Transverse colon (tissue), 4 donors: ENCODE measurements around the gene PCNX1. TPM values are rescaled to one million over a fixed set of nuclear protein-coding genes. Genes with fewer than 3 reads are reported as not detected.

Experiments used
- DNase-seq: peaks from one replicate; pipeline ENCODE4 v3.0.0-alpha.2; 2019
- H3K27ac ChIP-seq, 4 donors: fragments of 200-600 bp; sonication (generic); 2 replicates each; pipeline ENCODE4 v1.5.1; 2016 to 2018; ENCODE audit warnings: inconsistent platforms in 4 of 4
- H3K27me3 ChIP-seq: fragments of 200-600 bp; sonication (generic); 2 replicates; pipeline ENCODE4 v1.5.1; 2017; ENCODE audit warnings: inconsistent platforms
- H3K36me3 ChIP-seq, 4 donors: fragments of 200-600 bp; sonication (generic); 2 replicates each; pipeline ENCODE4 v1.5.1; 2017 to 2019; ENCODE audit warnings: inconsistent platforms in 4 of 4
- H3K4me1 ChIP-seq, 4 donors: fragments of 200-600 bp; sonication (generic); 2 replicates each; pipeline ENCODE4 v1.5.1; 2017 to 2020; ENCODE audit warnings: inconsistent platforms in 4 of 4
- H3K4me3 ChIP-seq, 4 donors: fragments of 200-600 bp; sonication (generic); 1 replicate in 1 of 4; 2 replicates in 3 of 4; pipeline versions ENCODE4 v1.5.1 to v1.6.1; 2017 to 2019; ENCODE audit warnings: inconsistent platforms in 4 of 4
- H3K9me3 ChIP-seq, 2 donors: fragments of 200-600 bp; sonication (generic); 2 replicates each; pipeline ENCODE4 v1.5.1; 2017 to 2019; ENCODE audit warnings: inconsistent platforms in 2 of 2
- EP300 ChIP-seq: sonication (generic); formaldehyde crosslinking; IDR thresholded peaks from one replicate; pipeline ENCODE4 v1.6.1; 2017; ENCODE audit warnings: antibody characterized with exemption, low read depth
- POLR2A ChIP-seq: fragments of 450-650 bp; IDR thresholded peaks from one replicate; pipeline ENCODE4 v1.6.1; 2016; ENCODE audit warnings: antibody characterized with exemption, mild to moderate bottlenecking, moderate library complexity
- POLR2AphosphoS5 ChIP-seq, 3 donors: sonication (generic); formaldehyde crosslinking; IDR thresholded peaks; one replicate each; pipeline ENCODE4 v1.6.1; 2016; ENCODE audit warnings: antibody characterized with exemption in 3 of 3
- WGBS, 2 donors: methylation state at CpG; one replicate each; pipeline ENCODE4 v1.1.5; 2018; ENCODE audit warnings: low coverage in 1 of 2; 5-methylcytosine and 5-hydroxymethylcytosine counted together
- in situ Hi-C, 4 donors: fragments of 200-750 bp; cut with MboI; loops; one replicate each; pipeline versions ENCODE4 v1.15.0 to v1.15.1; 2017; ENCODE audit warnings: low sequenced_read_pairs in 3 of 4, low pct_ligation_motif_present in 1 of 4, low pct_unique_long_range_greater_than_20kb in 1 of 4
- intact Hi-C: fragments of 100-400 bp; cut with DNase I; formaldehyde crosslinking; loops from one replicate; pipeline ENCODE4 v1.15.1; 2023; ENCODE audit warnings: low total_unique reads
- total RNA-seq, 4 donors: library from RNA; depleted of rRNA; stranded (reverse); fragments of >200 nt; gene quantifications; one replicate each; pipeline ENCODE4 v1.1.0, GENCODE V29; 2016
- TF ChIP-seq, protein P1 (sequence below), 5 experiments: fragments of 200-600 bp in 3 of 5; fragments of 450-650 bp in 2 of 5; sonication (generic) in 3 of 5; IDR thresholded peaks; 1 replicate in 2 of 5; 2 replicates in 3 of 5; pipeline ENCODE4 v1.5.1; 2016 to 2017; ENCODE audit warnings: antibody characterized with exemption in 5 of 5, inconsistent platforms in 3 of 5, mild to moderate bottlenecking in 2 of 5, moderate library complexity in 1 of 5

The PCNX1 gene
- total RNA-seq, 4 donors from 2014 or later = 15.0 to 64.6 (median 46.0) TPM

DNA sequence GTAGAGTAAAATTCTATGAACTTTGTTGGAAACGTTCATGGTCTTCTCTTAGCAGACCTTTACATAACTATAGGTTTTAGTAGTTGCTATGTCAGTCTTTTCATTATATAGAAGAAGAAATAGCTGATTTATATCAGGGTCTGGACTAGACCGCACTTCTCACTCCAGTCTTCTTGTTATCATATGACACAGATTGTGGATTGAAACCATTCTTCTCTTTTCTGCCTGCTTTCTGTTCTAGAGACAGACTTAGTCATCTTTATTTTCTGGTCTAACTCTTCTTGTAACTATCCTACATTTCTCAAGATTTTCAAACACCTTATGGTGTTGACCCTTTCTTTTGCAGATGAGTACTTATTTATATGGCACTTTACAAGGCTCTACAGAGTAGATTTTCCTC is 55.7 kb downstream of the PCNX1 start:
- no peak for DNase-seq
- Histone ChIP-seq H3K27me3 (no peaks in the 10 kb centered on the region), H3K9me3 (no peaks in the 10 kb centered on the region), H3K4me3 (no peak overlapping the region), H3K27ac (no peak overlapping the region), H3K4me1 (no peaks in the 10 kb centered on the region), H3K36me3 (peaks cover 0 to 10% (median 0%) of the 10 kb centered on the region in 4 donors)
- intact Hi-C loops = no loop called here
- WGBS, 2 donors = 84 to 88% methylated on average over 2 of the region's 2 CpGs
- in situ Hi-C loops = loop anchor here in 2 of 4 donors (10.0 kb wide), 1 partner anchor 138 kb away; no protein-coding TSS in a partner anchor
- TF ChIP-seq, protein P1, sequence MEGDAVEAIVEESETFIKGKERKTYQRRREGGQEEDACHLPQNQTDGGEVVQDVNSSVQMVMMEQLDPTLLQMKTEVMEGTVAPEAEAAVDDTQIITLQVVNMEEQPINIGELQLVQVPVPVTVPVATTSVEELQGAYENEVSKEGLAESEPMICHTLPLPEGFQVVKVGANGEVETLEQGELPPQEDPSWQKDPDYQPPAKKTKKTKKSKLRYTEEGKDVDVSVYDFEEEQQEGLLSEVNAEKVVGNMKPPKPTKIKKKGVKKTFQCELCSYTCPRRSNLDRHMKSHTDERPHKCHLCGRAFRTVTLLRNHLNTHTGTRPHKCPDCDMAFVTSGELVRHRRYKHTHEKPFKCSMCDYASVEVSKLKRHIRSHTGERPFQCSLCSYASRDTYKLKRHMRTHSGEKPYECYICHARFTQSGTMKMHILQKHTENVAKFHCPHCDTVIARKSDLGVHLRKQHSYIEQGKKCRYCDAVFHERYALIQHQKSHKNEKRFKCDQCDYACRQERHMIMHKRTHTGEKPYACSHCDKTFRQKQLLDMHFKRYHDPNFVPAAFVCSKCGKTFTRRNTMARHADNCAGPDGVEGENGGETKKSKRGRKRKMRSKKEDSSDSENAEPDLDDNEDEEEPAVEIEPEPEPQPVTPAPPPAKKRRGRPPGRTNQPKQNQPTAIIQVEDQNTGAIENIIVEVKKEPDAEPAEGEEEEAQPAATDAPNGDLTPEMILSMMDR (IDR thresholded peaks at IDR 0.05) = no peak
- TF ChIP-seq EP300 (no peak), POLR2AphosphoS5 (IDR thresholded peaks at IDR 0.05) (no peak), POLR2A (no peak)

DNA sequence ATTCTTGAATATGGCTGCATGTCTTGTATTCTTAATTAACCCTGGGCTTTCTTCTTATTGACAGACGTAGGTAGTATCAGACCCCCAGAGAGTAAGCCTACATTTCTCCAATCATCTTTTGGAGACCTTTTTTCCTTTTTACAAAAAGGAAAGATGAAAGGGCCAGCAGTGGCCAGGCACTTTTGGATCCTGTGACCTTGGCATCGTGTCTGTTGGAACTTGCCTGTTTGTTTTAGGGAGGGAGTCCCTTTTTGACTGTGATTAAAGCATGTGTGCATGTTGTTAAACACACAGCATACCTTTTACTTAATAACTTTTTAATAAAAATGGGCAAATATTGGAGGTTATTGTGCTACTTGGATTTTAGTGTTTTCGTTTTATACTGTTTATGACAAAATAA is 57.2 kb downstream of the PCNX1 start:
- 83 to 89% methylated on average over 3 of the region's 3 CpGs for WGBS, 2 donors
- Histone ChIP-seq H3K36me3 (peaks cover 0 to 10% (median 0%) of the 10 kb centered on the region in 4 donors), H3K4me1 (no peaks in the 10 kb centered on the region), H3K27ac (no peak overlapping the region), H3K4me3 (no peak overlapping the region), H3K9me3 (no peaks in the 10 kb centered on the region), H3K27me3 (no peaks in the 10 kb centered on the region)
- intact Hi-C loops (no loop called here), in situ Hi-C loops (loop anchor here in 2 of 4 donors (10.0 kb wide), 1 partner anchor 140 kb away; no protein-coding TSS in a partner anchor)
- no peak for DNase-seq
- TF ChIP-seq POLR2A (no peak), EP300 (no peak), POLR2AphosphoS5 (IDR thresholded peaks at IDR 0.05) (no peak)
- TF ChIP-seq, protein P1 (IDR thresholded peaks at IDR 0.05) = no peak

DNA sequence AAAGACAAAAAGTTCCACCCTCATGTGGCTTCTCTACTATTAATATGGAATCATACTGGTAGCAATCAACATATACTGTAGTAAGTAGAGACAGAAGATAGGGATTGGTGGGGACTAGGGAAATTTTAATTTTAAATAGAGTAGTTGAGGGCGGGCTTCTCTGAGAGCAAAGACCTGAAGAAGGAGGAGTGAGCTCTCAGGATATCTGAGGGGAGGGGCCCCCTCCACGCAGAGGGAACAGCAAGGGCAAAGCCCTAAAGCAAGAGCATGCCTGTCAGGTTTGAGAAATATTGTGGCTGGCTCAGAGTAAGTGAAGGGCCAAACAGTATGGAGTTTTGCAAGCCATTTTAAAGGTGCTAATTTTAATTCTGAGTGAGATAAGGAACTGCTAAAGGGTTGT is 64.3 kb downstream of the PCNX1 start:
- in situ Hi-C loops = loop anchor here in 2 of 4 donors (5.0 to 10.0 kb wide), 2 partner anchors 154 to 157 kb away; no protein-coding TSS in a partner anchor
- Histone ChIP-seq H3K27me3 (no peaks in the 10 kb centered on the region), H3K27ac (no peak overlapping the region), H3K4me3 (no peak overlapping the region), H3K9me3 (no peaks in the 10 kb centered on the region), H3K36me3 (peaks cover 0 to 1% (median 0%) of the 10 kb centered on the region in 4 donors), H3K4me1 (no peaks in the 10 kb centered on the region)
- intact Hi-C loops = loop anchor here (5.0 to 10.0 kb wide), 2 partner anchors 64 to 147 kb away; partner anchors contain the start of gene PCNX1
- TF ChIP-seq POLR2AphosphoS5 (IDR thresholded peaks at IDR 0.05) (no peak), EP300 (no peak), POLR2A (no peak)
- TF ChIP-seq, protein P1 (IDR thresholded peaks at IDR 0.05) = no peak
- no peak for DNase-seq
- WGBS, 2 donors = 71 to 79% methylated on average over 2 of the region's 2 CpGs

DNA sequence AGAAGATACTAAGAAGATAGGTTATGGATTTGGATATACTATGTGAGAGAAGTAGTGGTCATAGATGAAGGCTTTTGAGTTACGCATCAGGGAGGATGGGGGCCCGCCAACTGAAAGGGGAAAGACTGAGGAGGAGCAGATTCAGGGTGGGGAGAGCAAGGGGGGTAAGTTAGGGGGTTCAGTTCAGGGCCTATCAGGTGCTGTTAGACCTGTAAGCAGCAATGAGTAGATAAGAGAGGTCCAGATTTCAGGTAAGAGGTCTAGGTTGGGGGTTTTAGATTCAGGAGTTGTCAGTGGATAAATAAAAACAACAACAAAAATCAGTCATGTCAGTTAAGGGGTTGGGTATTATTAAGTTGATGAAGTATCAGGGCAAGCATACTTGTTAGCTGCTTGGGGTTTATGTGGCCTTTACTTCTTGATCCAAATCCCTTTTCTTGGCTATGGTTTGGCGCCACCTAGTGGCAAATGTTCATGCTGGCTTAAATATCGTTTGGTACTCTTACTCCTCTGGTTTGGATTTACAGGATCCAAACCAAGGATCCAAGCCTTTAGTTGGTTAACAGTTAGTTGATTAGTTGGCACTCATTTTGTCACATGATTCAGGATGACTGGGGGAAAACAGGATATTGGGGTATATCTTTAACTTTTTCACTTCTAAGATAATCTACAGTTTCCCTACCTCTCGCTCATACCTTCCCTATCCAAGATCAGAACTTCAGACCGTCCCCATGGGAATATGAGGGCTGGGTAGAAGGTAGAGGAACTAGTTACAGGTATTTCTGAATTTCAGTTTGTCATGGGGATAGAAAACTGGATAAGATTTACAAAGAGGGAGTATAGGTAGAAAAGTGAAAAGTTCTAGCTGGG is 65.1 kb downstream of the PCNX1 start:
- Histone ChIP-seq H3K27me3 (no peaks in the 10 kb centered on the region), H3K27ac (no peak overlapping the region), H3K9me3 (no peaks in the 10 kb centered on the region), H3K4me3 (no peak overlapping the region), H3K36me3 (peaks cover 0 to 9% (median 2%) of the 10 kb centered on the region in 4 donors), H3K4me1 (no peaks in the 10 kb centered on the region)
- intact Hi-C loops (loop anchor here (5.0 to 10.0 kb wide), 2 partner anchors 65 to 148 kb away; partner anchors contain the start of gene PCNX1), in situ Hi-C loops (loop anchor here in 2 of 4 donors (5.0 to 10.0 kb wide), 2 partner anchors 155 to 158 kb away; no protein-coding TSS in a partner anchor)
- WGBS, 2 donors = 46 to 60% methylated on average over 4 to 6 of the region's 6 CpGs
- peak; percentile 89 for DNase-seq
- TF ChIP-seq POLR2A = no peak
- TF ChIP-seq, protein P1 (IDR thresholded peaks at IDR 0.05) = peak; percentile 80 to 96 (median 93)
- no peak for TF ChIP-seq POLR2AphosphoS5 (IDR thresholded peaks at IDR 0.05)
